Pons (tissue), 1 donor: ENCODE results near the gene NUFIP2.
A peak's percentile ranks its signal among the peaks of the same experiment; 100 is the strongest.
"Not testable (repeated sequence)": the region's sequence is repeated elsewhere in the genome, so short reads cannot be mapped to it uniquely, and the experiment has no call there.

ENCODE experiments used
- DNase-seq: peaks from one replicate; pipeline ENCODE4 v3.0.0-alpha.2; 2016; ENCODE audit warnings: low spot score

The NUFIP2 gene

GRCh38 chr17:29238133-29238850 lies 55.7 kb downstream of the NUFIP2 start:
- no peak for DNase-seq

- DNase-seq = no peak
These were observed 56.3 kb downstream of the NUFIP2 start for GRCh38 chr17:29237476-29238132.

- DNase-seq = no peak
These were observed 58.0 kb downstream of the NUFIP2 start for GRCh38 chr17:29235904-29236303.

- not testable (repeated sequence) for DNase-seq
These were observed 59.0 kb downstream of the NUFIP2 start for GRCh38 chr17:29234972-29235371.

- no peak for DNase-seq
These were observed 60.6 kb downstream of the NUFIP2 start for GRCh38 chr17:29233301-29233700.

GRCh38 chr17:29225396-29225795 lies 68.6 kb downstream of the NUFIP2 start:
- DNase-seq = no peak

GRCh38 chr17:29221338-29221737 lies 72.6 kb downstream of the NUFIP2 start:
- not testable (repeated sequence) for DNase-seq

GRCh38 chr17:29219378-29220047 lies 74.4 kb downstream of the NUFIP2 start:
- DNase-seq = peak; percentile 92

GRCh38 chr17:29216856-29217255 lies 77.1 kb downstream of the NUFIP2 start:
- DNase-seq = no peak

GRCh38 chr17:29216181-29216580 lies 77.8 kb downstream of the NUFIP2 start:
- DNase-seq = no peak

GRCh38 chr17:29215717-29216116 lies 78.2 kb downstream of the NUFIP2 start:
- no peak for DNase-seq

- no peak for DNase-seq
These were observed 78.8 kb downstream of the NUFIP2 start for GRCh38 chr17:29215174-29215573.

- peak; percentile 35 for DNase-seq
These were observed 79.5 kb downstream of the NUFIP2 start for GRCh38 chr17:29214215-29215146.

- peak; percentile 99 for DNase-seq
These were observed 81.2 kb downstream of the NUFIP2 start for GRCh38 chr17:29212681-29213121.

- DNase-seq = peak; percentile 34
These were observed 81.8 kb downstream of the NUFIP2 start for GRCh38 chr17:29212094-29212631.

- no peak for DNase-seq
These were observed 83.1 kb downstream of the NUFIP2 start for GRCh38 chr17:29210879-29211278.

GRCh38 chr17:29209073-29209472 lies 84.9 kb downstream of the NUFIP2 start:
- DNase-seq = no peak

- no peak for DNase-seq
These were observed 86.0 kb downstream of the NUFIP2 start for GRCh38 chr17:29207975-29208374.
